ENCODE measurements around the gene GSC2. TPM values are rescaled to one million over a fixed set of nuclear protein-coding genes. Genes with fewer than 3 reads are reported as not detected.

GSC2 gene
- total RNA-seq, 1 experiment from 2014 or later: not detected

DNA sequence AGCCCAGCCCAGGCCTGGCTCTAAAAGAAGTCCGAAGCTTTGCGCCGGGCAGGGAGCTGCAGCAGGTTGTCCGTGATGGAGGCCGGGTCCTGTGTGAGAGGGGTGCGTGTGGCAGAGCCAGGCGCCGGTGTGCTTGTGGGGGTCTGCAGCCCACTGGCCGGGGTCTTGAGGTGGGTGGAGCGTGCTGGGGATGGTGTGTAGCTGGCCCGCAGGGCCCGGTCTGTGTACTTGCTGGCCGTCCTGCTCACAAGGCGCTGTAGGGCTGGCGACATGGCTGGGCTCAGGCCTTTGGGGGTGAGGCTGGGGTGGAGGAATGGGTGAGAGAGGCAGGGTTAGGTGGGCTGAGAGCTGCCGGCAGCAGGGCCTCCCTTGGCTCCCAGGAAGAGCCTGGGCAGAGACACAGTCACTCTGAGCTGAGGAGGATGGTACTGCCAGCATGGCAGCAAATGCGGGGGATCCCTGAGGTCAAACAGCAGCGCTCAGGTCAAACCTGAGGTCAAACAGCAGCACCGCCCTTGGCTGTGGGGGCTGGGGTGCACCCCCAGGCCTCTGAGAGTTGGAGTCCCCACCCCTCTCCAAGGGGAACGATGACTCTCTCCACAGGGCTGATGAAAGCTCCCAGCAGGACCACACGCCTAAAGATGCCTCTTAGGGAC is 15.8 kb downstream of the GSC2 start:
- no peak for DNase-seq (ENCODE audit: low spot score)

DNA sequence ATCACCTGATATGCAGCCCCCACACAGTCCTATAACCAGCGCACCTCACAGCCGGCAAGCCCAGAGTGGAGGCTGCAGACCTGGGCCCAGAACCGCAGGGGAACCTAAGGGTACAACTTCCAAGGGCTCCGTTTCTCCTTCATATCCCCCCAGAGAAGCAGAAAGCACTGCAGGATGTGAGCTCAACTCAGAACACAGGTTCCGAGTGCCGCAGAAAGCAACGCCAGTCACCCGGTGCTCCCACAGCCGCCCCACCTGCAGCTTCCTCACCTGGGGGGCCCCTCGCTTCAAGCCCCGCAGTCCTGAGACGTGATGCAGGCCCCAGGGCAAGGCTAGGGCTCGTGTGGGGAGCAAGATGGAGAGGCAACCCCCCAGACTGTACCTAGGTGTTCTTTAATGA is 16.5 kb downstream of the GSC2 start:
- no peak for DNase-seq (ENCODE audit: low spot score)

DNA sequence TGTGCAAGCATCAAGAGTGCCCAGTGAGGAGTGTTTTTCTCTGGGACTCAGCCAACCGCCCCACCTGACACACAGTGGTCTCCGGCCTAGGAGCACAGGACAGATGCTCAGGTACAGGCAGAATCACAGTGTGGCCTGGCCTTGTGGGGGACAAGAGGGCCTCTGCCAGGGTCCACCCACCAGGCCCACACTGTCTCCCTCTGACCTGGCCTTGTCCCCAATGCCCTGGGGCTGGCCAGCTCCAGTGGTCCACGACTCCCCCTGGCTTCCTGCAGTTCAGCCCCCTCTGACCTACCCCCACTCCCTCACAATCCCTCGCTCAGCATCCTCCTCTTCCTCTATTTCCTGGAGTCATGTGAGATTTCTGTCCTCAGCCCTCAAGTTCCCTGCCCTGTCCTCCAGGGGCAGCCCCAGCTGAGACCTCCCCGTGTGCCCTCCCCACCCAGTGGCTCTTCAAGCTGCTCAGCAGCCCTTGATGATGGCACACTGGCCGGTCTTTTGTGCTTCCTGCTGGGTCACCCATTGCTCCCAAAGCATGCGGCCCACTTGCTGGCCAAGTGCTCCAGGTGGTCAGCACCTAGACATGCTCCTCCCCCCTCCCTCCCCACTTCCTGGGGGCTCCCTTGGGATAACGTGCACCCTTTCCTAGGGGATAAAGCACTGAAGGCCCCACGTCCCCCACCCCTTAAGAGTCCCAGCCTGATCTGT is 17.2 kb downstream of the GSC2 start:
- DNase-seq (ENCODE audit: low spot score): no peak

DNA sequence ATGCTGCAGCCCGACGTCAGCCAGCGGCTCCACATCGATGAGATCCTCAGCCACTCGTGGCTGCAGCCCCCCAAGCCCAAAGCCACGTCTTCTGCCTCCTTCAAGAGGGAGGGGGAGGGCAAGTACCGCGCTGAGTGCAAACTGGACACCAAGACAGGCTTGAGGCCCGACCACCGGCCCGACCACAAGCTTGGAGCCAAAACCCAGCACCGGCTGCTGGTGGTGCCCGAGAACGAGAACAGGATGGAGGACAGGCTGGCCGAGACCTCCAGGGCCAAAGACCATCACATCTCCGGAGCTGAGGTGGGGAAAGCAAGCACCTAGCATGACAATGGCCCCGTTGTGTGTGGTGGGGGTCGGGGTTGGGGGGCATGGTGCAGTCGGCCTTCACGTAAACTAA is 17.9 kb downstream of the GSC2 start:
- no peak for DNase-seq (ENCODE audit: low spot score)

DNA sequence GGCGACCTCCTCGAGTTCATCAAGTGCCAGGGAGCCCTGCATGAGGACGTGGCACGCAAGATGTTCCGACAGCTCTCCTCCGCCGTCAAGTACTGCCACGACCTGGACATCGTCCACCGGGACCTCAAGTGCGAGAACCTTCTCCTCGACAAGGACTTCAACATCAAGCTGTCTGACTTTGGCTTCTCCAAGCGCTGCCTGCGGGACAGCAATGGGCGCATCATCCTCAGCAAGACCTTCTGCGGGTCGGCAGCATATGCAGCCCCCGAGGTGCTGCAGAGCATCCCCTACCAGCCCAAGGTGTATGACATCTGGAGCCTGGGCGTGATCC is 18.4 kb downstream of the GSC2 start:
- DNase-seq (ENCODE audit: low spot score): no peak

DNA sequence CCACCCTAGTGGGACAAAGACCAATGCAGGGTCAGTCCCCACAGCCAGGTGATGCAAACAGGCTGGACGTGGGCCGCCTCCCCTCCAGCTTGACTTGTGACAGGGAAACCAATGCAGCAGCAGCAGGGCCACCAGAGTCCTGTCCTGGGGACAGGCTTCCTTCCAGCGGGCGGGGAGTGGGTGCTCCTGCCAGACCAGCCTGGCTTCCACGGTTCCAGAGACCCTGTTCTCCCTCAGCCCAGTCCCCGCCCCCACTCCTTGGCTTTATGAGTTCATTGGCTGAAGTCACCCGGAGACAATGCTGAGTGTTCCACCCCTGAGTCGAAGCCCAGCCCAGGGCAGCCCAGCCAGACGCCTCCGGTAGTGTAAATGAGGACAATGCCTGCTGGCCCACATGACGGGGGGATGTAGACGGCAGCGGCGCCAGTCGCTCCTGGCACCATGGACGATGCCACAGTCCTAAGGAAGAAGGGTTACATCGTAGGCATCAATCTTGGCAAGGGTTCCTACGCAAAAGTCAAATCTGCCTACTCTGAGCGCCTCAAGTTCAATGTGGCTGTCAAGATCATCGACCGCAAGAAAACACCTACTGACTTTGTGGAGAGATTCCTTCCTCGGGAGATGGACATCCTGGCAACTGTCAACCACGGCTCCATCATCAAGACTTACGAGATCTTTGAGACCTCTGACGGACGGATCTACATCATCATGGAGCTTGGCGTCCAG is 19.0 kb downstream of the GSC2 start, which contains the start of gene TSSK2:
TSSK2 (plus strand) TSS at position 350 of the 726 bp plus-strand sequence; CDS start at position 442, 92 bp downstream.
- DNase-seq (ENCODE audit: low spot score): no peak

DNA sequence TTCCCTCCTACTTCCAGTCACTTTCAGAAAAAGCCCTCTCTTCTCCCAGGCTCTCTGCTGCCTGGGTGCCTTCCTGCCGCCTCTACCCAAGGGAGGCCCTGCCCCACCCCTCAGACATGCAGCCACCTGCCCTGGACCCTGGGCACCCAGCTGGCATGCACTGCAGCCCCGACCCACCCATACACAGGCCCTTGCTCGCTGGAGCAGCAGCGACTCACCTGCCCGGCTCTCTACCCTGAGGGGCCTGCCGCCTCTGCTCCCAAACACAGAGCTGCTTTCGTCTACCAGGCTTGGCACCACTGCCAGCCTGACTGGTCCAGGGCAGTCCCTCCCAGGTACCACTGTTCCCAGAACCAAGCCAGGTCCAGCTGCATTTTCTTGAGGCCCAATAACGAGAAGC is 20.2 kb downstream of the GSC2 start:
- no peak for DNase-seq (ENCODE audit: low spot score)

DNA sequence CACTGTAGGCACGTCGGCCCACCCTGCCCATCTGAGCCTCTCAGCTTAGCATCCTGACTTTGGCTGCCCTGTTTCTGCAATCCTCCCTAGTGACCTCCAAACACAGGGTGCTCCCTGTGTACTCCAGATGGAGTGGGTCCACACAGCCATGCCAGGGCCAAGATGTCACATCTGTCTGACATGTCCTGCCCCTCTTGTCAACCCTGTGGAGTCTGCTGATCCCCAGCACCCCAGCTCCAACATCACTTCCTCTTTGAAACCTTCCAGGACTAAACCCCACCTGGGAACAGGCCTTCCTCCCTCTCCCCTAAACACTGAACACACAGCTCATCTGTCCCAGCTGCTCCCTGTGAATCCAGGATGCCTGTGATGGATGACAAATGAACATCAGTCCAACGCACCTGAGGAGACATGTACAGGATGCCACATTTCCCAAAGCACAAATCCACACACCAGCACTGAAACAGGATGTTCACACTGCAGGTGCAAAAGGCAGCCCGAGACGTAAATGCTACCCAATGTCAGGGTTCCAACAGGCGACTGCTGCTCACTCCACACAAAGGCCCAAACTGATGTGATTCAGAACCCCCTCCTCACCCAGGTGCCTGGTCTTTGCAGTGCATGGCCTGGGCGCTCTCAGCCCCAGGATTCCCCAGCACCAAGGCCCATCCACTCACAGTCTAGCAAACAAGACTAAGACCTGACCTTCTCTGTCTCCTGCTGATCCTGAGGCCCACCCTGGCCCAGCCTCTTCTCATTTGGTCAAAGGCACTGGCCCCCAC is 21.0 kb downstream of the GSC2 start:
- DNase-seq (ENCODE audit: low spot score): no peak

DNA sequence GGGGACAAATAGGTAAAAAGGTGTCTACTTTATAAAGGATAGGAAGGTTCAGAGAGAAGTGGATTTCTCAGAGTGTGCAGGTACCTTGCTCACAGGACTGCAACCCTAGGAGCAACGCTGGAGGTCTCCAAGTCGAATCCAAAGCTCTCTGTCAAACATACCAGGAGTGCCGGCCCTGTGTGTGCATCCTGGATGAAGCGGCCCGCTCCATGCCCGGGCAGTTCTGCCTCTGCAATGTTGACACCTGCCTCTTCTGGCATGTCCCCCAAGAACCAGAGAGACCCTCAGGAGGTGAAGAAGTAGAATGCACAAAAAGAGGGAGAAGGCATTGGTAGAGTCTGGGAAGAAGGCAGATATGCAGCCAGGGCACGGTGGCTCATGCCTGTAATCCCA is 22.1 kb downstream of the GSC2 start:
- DNase-seq (ENCODE audit: low spot score): no peak

DNA sequence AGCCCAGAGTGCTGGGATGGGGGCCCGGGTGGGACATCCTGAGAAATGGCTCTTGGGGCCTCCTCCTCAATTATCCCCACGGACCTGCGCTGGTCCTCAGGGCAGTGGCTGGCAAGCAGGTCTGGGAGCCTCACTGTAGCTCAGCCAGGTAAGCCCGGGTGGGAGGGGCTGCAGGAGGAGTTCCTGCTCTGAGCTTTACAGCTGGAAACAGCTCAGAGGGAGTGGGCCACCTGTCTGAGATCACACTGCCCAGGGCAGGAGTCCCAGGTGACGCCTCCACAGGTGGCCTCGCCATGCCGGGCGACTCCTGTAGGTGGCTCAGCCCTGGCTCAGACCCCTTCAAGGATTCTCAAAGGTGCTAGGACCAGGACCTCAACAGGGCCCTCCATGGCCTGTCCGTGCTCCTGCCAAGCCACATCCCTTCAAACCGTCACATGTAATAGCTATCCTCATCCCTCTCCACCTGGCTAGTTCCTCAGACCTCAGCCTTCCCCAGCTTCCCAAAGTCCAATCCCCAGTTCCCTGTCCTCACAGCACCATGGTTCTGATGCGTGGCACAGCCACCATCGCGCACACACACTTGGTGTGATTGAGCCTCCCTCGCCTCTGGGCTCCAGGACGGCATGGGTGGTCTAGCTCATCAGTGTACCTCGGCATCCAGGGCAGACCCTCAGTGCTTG is 22.6 kb downstream of the GSC2 start:
- DNase-seq (ENCODE audit: low spot score): no peak

DNA sequence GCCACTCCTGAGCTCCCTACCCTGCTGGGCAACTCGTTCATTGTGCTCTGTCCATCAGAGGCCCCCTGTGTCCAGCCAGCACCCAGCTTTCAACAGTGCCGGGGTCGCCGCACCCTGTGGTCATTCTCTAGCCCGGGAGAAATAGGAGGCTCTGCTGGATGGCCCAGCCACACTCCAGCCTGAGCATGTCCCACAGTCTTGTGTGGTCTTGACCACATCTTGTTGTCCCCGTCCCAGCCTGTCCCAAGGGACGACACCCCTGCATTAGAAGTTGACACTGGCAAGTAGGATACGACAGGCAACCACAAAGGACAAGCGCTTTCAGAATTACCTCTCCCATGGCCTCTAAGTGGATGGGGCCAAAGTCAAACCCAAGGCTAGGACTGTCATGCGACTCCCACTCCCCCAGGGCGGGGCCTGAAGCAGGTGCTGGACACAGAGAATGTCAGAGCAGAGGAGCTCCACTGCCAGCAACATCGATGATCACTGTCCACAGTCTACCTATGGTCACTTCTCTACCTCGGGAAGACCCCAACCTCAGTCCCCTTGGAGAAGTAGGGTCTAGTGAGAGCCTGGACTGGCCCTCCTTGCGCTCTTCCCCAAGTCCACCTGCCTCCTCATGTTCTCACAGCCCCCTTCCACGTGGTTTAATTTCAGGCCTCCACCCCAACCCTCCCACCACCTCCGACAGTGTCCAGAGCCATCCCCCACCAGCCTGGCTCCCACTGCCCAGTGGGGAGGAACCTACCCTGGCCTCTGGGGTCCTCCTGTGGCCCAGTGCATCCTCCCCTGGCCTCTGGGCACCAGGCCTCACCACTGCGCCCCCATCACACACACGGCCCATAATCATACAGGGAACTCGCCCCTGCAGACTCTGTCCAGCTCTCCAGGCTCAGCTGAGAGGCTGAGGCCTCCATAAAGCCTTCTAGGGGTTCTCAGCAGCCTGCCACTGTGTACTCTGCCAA is 23.5 kb downstream of the GSC2 start:
- DNase-seq (ENCODE audit: low spot score): no peak

DNA sequence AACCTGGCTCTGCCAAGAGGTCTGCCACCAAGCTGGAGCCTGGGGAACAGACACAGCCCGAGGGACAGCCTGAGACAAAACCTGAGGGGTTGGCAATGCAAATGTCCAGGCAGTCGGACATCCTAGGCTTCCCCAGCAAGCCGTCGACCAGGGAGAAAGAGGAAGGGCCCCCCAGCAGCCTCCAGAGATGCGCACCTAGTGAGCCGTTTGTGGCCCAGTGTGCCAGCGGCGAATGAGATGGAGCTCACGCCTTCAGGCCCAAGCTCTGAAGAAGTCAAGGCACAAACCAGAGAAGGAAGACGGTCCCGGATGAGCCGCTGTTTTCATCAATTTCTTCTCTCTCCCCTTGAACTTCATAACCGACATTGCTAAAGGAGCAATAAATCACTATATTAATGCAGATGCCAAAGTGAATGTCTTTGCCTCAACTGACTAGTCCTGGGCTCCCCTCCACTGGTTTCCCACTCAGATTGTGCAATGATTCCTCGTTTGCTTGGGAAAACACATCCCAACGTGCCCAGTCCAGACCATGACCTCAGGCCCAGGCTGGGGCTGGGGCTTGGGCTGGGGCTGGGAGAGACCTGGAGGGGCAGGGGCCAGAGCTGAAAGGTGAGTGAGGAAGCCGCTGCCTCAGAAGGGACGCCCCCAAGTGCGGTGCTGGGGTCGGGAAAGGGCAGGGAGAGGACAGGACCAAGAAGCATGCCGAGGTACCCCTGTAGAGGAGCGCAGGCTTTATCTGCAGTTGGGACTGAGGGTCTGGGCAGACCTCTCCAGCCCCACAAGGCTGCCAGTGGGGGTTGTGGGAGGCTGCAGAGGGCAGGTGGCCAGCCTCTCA is 24.4 kb downstream of the GSC2 start:
- DNase-seq (ENCODE audit: low spot score): no peak

DNA sequence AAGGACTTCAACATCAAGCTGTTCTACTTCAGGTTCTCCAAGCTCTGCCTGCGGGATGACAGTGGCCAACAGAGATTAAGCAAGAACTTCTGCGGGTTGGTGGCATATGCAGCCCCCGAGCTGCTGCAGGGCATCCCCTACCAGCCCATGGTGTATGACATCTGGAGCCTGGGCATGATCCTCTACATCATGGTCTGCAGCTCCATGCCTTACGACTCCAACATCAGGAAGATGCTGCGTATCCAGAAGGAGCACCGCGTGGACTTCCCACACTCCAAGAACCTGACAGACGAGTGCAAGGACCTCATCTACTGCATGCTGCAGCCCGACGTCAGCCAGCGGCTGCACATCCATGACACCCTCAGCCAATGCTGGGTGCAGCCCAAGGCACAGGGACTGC is 25.1 kb downstream of the GSC2 start:
- DNase-seq (ENCODE audit: low spot score): no peak

DNA sequence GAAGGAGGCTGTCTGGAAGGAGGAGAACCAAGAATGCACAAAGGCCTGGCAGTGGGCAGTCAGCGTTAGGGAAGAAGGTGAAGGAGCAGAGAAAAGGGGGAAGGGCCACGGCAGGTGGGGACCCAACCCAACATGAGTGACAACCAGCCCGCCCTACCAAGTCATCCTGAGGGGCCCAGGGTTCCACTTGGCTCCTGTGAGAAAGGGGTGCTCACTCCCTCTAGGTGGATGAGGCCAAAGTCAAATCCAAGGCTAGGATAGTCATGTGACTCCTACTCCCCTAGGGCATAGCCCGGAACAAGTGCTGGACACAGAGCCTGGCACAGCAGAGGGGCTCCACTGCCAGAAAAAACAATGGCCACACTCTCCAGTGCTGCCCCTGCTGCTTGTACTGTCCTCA is 25.7 kb downstream of the GSC2 start:
- DNase-seq (ENCODE audit: low spot score): no peak

DNA sequence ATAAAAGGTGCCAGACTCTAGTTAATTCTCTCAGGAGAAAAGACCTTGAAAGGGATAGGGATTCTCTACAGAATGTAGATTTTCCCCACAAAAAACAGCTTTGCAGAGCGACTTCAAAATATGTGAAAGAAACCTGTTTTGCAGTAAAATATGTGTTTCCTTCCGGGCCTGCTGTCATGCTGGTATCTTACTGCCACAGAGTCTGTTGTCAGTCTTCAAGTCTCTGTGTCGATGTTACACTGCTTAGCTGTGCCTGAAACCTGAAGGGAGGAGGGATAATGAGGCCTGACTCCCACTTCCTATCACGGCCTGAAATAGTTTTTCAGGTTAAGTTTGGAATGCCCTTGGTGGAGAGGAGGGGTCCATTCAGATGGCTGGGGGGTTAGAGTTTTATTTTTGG is 26.2 kb downstream of the GSC2 start:
- no peak for DNase-seq (ENCODE audit: low spot score)

DNA sequence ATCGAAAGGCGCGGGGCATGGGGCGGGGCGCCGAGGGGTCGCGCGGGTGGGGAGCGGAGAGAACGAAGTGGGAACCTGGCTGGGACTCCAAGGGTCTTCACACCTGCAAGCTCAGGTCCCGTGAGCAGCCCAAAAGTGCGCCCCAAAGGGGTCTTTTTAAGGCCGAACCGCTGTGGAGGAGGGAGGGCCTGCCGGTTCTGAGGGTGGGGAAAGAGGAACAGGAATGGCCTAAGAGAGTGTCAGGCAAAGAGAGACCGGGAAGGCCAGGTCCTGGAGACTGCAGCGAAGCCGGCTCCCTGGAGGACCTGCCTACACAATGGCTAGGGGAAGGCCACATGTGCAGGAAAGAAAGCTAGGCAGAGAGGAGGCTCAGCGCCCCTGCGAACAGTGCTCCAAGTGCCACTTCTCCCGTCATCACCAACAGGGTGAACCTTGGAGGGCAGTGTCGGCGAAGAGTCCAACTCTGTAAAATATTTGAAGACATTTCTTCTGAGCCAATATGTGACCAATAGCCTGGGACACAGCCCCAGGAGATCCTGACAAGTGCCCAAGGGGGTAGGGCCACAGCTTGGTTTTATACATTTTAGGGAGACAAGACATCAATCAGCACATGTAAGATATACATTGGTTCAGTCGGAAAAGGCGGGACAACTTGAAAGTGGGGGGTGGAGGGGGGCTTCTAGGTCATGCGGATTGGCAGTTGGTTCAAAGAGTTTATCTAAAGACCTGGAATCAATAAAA is 27.2 kb downstream of the GSC2 start:
- DNase-seq (ENCODE audit: low spot score): peak; percentile 49

DNA sequence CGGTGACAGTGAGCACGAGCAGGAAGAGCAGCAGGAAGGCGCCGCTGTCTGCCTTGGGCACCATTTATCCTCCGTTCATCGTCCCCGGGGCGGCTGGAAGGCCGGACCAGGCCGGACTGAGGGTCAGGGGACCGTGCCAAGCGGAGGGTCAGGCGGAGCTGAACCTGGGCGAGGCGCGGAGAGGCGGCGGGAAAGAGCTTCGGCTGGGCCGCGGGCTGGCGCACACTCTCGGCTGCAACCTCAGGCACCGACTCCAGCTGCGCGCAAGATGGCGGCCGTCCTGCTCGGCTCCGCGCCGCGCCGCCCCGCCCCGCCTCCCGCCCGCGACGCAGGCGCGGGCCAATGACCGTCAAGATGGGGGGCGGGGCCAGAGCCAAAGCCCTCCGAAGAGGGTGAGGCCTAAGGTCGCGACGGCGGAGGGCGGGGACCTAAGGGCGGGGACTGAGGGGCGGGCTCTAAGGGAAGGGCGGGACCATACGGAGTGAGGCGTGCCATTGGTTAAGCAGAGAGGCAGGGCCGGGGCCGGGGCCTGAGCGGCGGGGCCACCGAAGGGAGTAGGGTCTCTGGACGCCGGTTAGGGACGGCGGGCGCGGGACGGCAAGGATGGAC is 27.8 kb downstream of the GSC2 start, which contains the start of gene DGCR2:
DGCR2 (minus strand) TSS at position 270 of the 609 bp plus-strand sequence; CDS start at position 64, 206 bp downstream.
- DNase-seq (ENCODE audit: low spot score): peak; percentile 99

DNA sequence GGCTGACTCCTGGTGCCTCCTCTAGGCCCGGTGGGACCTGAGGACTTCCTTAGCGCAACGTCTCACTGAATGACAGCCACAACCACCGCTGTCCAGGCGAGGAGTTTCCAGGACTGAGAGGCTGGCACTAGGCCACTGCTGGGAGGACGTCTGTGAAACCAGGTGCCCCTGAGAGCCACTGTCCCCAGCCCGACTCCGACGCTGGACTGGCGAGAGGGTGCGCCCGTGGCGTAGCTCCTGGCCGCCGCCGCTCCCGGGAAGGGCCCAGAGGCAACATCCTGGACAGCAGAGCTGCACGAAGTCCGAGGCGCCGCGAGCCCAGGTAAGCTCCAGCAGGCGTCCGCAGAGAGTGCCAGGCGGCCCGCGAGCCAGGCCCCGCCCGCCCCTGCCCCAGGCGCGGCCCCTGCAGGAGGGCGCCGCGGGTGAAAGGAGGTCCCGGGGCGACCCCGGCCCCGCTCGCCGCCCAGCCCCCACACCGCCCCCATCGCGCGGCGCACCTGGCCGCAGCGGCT is 28.4 kb downstream of the GSC2 start:
- peak; percentile 74 for DNase-seq (ENCODE audit: low spot score)

Measured in HT-29 (cell line).